SK-N-MC (cell line): ENCODE measurements around the gene OR6K6.

Experiments
- EZH2 ChIP-seq: fragments of 200-600 bp; sonication (generic); IDR thresholded peaks from one replicate; pipeline ENCODE4 v1.6.1; 2017; ENCODE audit warnings: antibody characterized with exemption
- FOXP2 ChIP-seq: optimal IDR thresholded peaks from 2 replicates; pipeline ENCODE3; 2011; ENCODE audit warnings: mild to moderate bottlenecking, moderate library complexity; ENCODE audit not compliant: insufficient read depth; ENCODE audit errors: extremely low read length, control extremely low read depth
- POLR2AphosphoS5 ChIP-seq: IDR thresholded peaks from 2 replicates; pipeline ENCODE4 v1.6.1; 2012; ENCODE audit warnings: mild to moderate bottlenecking, low read depth, low read length, borderline replicate concordance

DNA sequence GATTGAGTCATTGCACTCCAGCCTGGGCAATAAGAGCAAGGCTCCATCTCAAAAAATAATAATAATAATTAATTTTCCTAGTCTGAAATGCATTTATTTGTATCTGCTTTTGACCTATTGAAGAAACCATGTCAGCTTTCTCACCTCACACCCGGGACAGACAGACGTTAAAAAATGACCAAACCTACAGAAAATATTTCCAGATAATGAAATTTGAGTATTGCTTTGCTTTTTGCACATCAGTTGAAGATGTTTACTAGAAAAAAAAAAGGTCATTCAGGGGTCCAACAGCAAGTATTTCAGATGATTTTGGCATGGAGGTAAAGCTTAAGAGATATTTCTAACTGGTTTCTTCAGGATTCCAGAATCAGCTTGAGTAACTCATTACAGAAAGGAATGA is at the start of gene OR6K6:
- TF ChIP-seq POLR2AphosphoS5 = no peak
- no peak for TF ChIP-seq EZH2
- TF ChIP-seq FOXP2 = no peak
